Spleen (tissue), 11 donors: ENCODE results near the gene FXYD3. TPM values are rescaled to one million over a fixed set of nuclear protein-coding genes. Genes with fewer than 3 reads are reported as not detected.
"Not testable (repeated sequence)": the region's sequence is repeated elsewhere in the genome, so short reads cannot be mapped to it uniquely, and the experiment has no call there.

Source experiments
- DNase-seq: peaks from one replicate; pipeline ENCODE4 v3.0.0-alpha.2; 2020
- H3K27ac ChIP-seq, 8 donors: fragments of 200-600 bp; sonication (generic) in 7 of 8; 1 replicate in 4 of 8; 2 replicates in 4 of 8; pipeline versions ENCODE4 v1.5.0 to v1.8.0; 2016 to 2021; ENCODE audit warnings: inconsistent platforms in 4 of 8, mild to moderate bottlenecking in 4 of 8, moderate library complexity in 1 of 8
- H3K27me3 ChIP-seq, 7 donors: fragments of 200-600 bp; sonication (generic) in 6 of 7; replicated peaks in 1 of 7; 1 replicate in 4 of 7; 2 replicates in 3 of 7; pipeline versions ENCODE4 v1.5.0 to v1.8.0; 2016 to 2021; ENCODE audit warnings: inconsistent platforms in 3 of 7, mild to moderate bottlenecking in 1 of 7
- H3K36me3 ChIP-seq, 6 donors: fragments of 200-600 bp; sonication (generic) in 5 of 6; 1 replicate in 4 of 6; 2 replicates in 2 of 6; pipeline versions ENCODE4 v1.5.0 to v1.8.0; 2016 to 2021; ENCODE audit warnings: inconsistent platforms in 2 of 6
- H3K4me1 ChIP-seq, 6 donors: fragments of 200-600 bp; sonication (generic) in 5 of 6; 1 replicate in 3 of 6; 2 replicates in 3 of 6; pipeline versions ENCODE4 v1.5.0 to v1.8.0; 2016 to 2021; ENCODE audit warnings: inconsistent platforms in 3 of 6
- H3K4me3 ChIP-seq, 8 donors: fragments of 200-600 bp; sonication (generic) in 7 of 8; 1 replicate in 4 of 8; 2 replicates in 4 of 8; pipeline versions ENCODE4 v1.5.0 to v1.8.0; 2016 to 2021; ENCODE audit warnings: inconsistent platforms in 4 of 8, mild to moderate bottlenecking in 4 of 8, moderate library complexity in 2 of 8
- H3K9me3 ChIP-seq, 8 donors: fragments of 200-600 bp; sonication (generic) in 7 of 8; 1 replicate in 4 of 8; 2 replicates in 4 of 8; pipeline versions ENCODE4 v1.5.0 to v1.8.0; 2016 to 2021; ENCODE audit warnings: inconsistent platforms in 4 of 8
- POLR2A ChIP-seq, 3 donors: fragments of 450-650 bp; IDR thresholded peaks; one replicate each; pipeline ENCODE4 v1.5.1; 2017; ENCODE audit warnings: antibody characterized with exemption in 3 of 3, mild to moderate bottlenecking in 1 of 3
- POLR2AphosphoS5 ChIP-seq, 3 donors: sonication (generic); formaldehyde crosslinking; IDR thresholded peaks; one replicate each; pipeline ENCODE4 v1.5.1; 2017; ENCODE audit warnings: antibody characterized with exemption in 3 of 3
- WGBS, 5 donors: extraction: QIAGEN DNeasy Blood & Tissue Kit in 3 of 5; methylation state at CpG; one replicate each; pipeline versions ENCODE4 v1.1.5 to v1.1.7; 2013 to 2018; 5-methylcytosine and 5-hydroxymethylcytosine counted together
- intact Hi-C: fragments of 100-400 bp; cut with DNase I; formaldehyde crosslinking; loops from one replicate; pipeline ENCODE4 v1.15.0; 2023; ENCODE audit warnings: low total_unique reads
- polyA plus RNA-seq, 3 donors: library from polyadenylated mRNA; stranded (reverse); fragments of 200-250 nt; gene quantifications; one replicate each; pipeline ENCODE4 v1.2.1, GENCODE V29; 2013
- total RNA-seq, 7 donors: library from RNA; depleted of rRNA in 3 of 7; stranded (reverse); fragments of >200 nt in 3 of 7; fragmentation: NEBNext Ultra II Directional in 4 of 7; extraction: Animal tissue kit (Norgen Biotek cat#: 25700) in 4 of 7; gene quantifications; one replicate each; pipeline versions ENCODE4 v1.1.0 to v1.2.1, GENCODE V29; 2016 to 2021
- TF ChIP-seq, protein P1 (sequence below), 11 experiments: fragments of 200-600 bp in 7 of 11; fragments of 450-650 bp in 4 of 11; sonication (generic) in 4 of 11; IDR thresholded peaks in 8 of 11; conservative IDR thresholded peaks in 3 of 11; 1 replicate in 7 of 11; 2 replicates in 4 of 11; pipeline versions ENCODE4 v1.4.0 to v1.8.0; 2016 to 2021; ENCODE audit warnings: antibody characterized with exemption in 11 of 11, inconsistent platforms in 4 of 11, mild to moderate bottlenecking in 1 of 11
- donor health status: healthy with polysubstance abuse.
- donor health status: DM: no; HTN: no; CAD: no; lungs with moderate emphysema.
- donor health status: DM: no; HTN: no; CAD: no.
- donor health status: Bipolar disorder and iron deficiency.
- donor health status: healthy.
- donor health status: DM: no; HTN: no; CAD: no.
- donor health status: DM: yes; HTN: yes; CAD: no.

Gene FXYD3
- total and polyA plus RNA-seq, 10 donors: 0.33 to 1.5 (median 0.70) TPM; not detected in 7

DNA sequence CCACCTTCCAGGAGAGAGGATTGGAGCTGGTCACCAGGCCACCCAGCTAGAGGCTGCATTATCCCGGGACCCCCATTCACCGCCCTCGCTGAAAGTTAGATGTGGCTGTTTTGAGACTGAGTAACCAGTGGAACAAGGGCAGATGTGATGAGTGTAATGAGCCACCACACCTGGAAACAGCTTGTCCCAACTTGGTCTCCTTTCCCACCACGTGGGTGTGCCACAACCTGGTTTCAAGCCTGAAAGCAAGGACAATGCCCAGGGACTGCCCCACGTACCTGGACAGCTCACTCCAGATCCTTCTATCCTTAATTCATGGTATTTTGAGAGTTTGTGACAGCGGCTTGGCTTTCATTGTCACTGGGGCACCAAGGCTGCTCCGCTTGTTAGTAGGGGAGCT is 12.2 kb downstream of the FXYD3 start:
- intact Hi-C loops: no loop called here
- WGBS, 5 donors: 82 to 93% (median 93%) methylated on average over 5 to 7 of the region's 7 CpGs
- no peaks in the 10 kb centered on the region for H3K36me3 ChIP-seq
- TF ChIP-seq POLR2A (IDR thresholded peaks at IDR 0.05): no peak
- TF ChIP-seq, protein P1, sequence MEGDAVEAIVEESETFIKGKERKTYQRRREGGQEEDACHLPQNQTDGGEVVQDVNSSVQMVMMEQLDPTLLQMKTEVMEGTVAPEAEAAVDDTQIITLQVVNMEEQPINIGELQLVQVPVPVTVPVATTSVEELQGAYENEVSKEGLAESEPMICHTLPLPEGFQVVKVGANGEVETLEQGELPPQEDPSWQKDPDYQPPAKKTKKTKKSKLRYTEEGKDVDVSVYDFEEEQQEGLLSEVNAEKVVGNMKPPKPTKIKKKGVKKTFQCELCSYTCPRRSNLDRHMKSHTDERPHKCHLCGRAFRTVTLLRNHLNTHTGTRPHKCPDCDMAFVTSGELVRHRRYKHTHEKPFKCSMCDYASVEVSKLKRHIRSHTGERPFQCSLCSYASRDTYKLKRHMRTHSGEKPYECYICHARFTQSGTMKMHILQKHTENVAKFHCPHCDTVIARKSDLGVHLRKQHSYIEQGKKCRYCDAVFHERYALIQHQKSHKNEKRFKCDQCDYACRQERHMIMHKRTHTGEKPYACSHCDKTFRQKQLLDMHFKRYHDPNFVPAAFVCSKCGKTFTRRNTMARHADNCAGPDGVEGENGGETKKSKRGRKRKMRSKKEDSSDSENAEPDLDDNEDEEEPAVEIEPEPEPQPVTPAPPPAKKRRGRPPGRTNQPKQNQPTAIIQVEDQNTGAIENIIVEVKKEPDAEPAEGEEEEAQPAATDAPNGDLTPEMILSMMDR (IDR thresholded peaks at IDR 0.05 in 8 of 11, conservative IDR thresholded peaks at IDR 0.05 in 3 of 11): no peak
- TF ChIP-seq POLR2AphosphoS5 (IDR thresholded peaks at IDR 0.05): no peak
- no peaks in the 10 kb centered on the region for H3K27me3 ChIP-seq
- H3K4me1 ChIP-seq: peaks cover 9 to 32% (median 24%) of the 10 kb centered on the region in 6 donors
- no peak for DNase-seq
- H3K9me3 ChIP-seq: no peaks in the 10 kb centered on the region
- H3K4me3 ChIP-seq: no peak overlapping the region
- no peak overlapping the region for H3K27ac ChIP-seq

DNA sequence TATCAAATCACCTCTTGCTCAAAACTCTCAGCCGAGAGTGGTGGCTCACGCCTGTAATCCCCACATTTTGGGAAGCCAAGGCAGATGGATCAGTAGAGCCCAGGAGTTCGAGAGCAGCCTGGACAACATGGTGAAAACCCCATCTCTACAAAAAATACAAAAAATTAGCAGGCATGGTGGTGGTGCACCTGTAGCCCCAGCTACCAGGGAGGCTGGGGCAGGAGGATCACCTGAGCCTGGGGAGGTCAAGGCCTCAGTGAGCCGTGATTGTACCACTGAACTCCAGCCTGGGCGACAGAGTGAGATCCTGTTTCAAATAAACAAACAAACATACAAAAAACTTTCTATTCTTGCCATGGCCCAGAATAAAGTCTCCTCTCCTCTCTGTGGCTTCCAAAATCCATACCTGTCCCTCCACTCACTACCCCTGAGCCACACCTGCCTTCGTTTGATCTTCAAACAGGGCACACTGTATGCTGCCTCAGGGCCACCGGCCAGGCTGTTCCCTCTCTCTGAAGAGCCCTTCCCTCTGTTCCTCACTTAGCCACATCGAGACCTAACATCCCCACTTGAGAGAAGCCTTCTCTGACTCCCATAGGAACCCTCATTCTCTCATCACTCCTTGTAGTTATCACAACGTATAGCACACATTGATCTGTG is 12.9 kb downstream of the FXYD3 start:
- intact Hi-C loops: no loop called here
- WGBS, 5 donors: 84 to 93% (median 89%) methylated on average over 9 of the region's 9 CpGs
- Histone ChIP-seq H3K27ac (no peak overlapping the region), H3K27me3 (no peaks in the 10 kb centered on the region), H3K9me3 (no peaks in the 10 kb centered on the region), H3K4me1 (peaks cover 9 to 29% (median 21%) of the 10 kb centered on the region in 6 donors), H3K36me3 (no peaks in the 10 kb centered on the region), H3K4me3 (no peak overlapping the region)
- TF ChIP-seq, protein P1 (IDR thresholded peaks at IDR 0.05 in 8 of 11, conservative IDR thresholded peaks at IDR 0.05 in 3 of 11): no peak
- TF ChIP-seq POLR2AphosphoS5 (IDR thresholded peaks at IDR 0.05): no peak
- TF ChIP-seq POLR2A (IDR thresholded peaks at IDR 0.05): no peak
- DNase-seq: no peak

DNA sequence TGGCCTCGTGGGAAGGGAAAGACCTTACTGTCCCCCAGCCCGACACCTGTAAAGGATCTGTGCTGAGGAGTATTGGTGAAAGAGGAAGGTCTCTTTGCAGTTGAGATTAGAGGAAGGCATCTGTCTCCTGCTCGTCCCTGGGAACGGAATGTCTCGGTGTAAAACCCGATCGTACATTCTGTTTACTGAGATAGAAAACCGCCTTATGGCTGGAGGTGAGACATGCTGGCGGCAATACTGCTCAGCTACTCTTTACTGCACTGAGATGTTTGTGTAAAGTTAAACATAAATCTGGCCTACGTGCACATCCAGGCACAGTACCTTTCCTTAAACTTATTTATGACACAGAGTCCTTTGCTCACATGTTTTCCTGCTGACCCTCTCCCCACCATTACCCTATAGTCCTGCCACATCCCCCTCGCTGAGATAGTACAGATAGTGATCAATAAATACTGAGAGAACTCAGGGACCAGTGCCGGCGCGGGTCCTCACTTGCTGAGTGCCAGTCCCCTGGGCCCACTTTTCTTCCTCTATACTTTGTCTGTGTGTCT is 14.2 kb downstream of the FXYD3 start:
- H3K4me3 ChIP-seq, H3K27me3 ChIP-seq, H3K36me3 ChIP-seq, DNase-seq, intact Hi-C loops, H3K9me3 ChIP-seq, H3K27ac ChIP-seq: not testable (repeated sequence)
- peaks cover 2 to 17% (median 8%) of the 10 kb centered on the region in 6 donors for H3K4me1 ChIP-seq
- 68 to 73% (median 72%) methylated on average over 14 of the region's 14 CpGs for WGBS, 5 donors

DNA sequence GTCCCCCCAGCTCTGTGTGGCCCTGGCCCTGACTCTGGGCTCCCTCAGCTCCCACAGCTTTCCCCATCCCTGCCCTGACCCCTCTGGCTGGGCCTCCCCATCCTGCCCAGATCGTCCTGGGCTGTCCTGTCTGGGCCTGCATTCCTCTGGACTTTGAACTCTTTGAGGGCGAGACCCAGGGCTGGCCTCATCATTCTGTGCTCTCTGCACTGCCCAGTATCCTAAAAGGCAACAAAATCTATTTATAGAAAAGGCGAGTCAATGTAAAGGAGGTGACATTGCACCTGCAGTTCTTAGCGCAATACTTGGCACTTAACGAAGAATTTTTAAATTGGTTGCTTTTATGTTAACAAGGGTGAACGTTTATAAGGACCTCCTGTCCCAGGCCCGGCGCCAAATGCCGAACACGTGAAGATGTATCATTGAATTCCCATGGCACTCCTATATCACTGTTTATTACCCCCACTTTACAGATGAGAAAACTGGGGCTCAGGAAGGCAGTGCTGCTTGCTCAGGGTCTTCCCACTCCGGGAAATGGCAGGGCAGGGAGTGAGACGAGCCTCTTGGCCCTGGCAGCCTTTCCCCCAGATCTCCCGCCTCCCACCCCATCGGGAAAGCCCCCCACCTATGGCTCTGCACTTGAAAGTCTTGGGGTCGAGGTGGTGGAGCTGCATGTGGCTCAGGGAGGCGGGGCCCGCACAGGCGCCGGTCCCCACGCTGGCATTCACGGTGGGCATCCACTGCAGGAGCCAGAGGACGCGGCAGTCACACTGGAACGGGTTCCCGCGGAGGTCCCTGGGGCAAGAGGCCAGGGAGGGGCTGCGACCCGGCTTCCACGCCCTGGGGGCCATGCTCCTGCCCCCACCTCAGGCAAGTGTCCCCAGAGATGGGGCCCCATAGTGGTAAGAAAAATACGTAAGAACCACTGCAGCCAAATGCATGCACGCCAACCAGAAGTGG is 15.4 kb downstream of the FXYD3 start:
- intact Hi-C loops: no loop called here
- 84 to 86% (median 86%) methylated on average over 26 to 31 of the region's 31 CpGs for WGBS, 5 donors
- no peak for DNase-seq

More for the DNA sequence above, 15.4 kb downstream of the FXYD3 start:
- Histone ChIP-seq H3K4me3 (no peak overlapping the region), H3K27ac (no peak overlapping the region), H3K27me3 (no peaks in the 10 kb centered on the region), H3K4me1 (peaks cover 3 to 15% (median 9%) of the 10 kb centered on the region in 6 donors), H3K9me3 (no peaks in the 10 kb centered on the region), H3K36me3 (no peaks in the 10 kb centered on the region)
- TF ChIP-seq, protein P1 (IDR thresholded peaks at IDR 0.05 in 8 of 11, conservative IDR thresholded peaks at IDR 0.05 in 3 of 11): no peak
- TF ChIP-seq POLR2A (IDR thresholded peaks at IDR 0.05): no peak
